Stimulated activated CD4-positive, alpha-beta T cell treated with anti-CD3 and anti-CD28 coated beads, Interleukin-1b, Interleukin-23, amount 100 ng/mL, for 4 hours (primary cell): ENCODE measurements around the gene COPS9.

Experiments
- DNase-seq, 2 donors: peaks; one replicate each; pipeline ENCODE4 v3.0.0-alpha.2; 2020; ENCODE audit warnings: low read depth in 2 of 2

The COPS9 gene

GRCh38 chr2:240166191-240166590 is 30.1 kb upstream of the COPS9 start:
- no peak for DNase-seq

- no peak for DNase-seq
These were observed 29.6 kb upstream of the COPS9 start for GRCh38 chr2:240165661-240166060.

GRCh38 chr2:240165034-240165433 is 28.9 kb upstream of the COPS9 start:
- no peak for DNase-seq

GRCh38 chr2:240164586-240164985 is 28.5 kb upstream of the COPS9 start:
- no peak for DNase-seq

- no peak for DNase-seq
These were observed 27.9 kb upstream of the COPS9 start for GRCh38 chr2:240163844-240164574.

GRCh38 chr2:240162939-240163714 is 27.0 kb upstream of the COPS9 start:
- no peak for DNase-seq

- DNase-seq, result no peak
These were observed 26.4 kb upstream of the COPS9 start for GRCh38 chr2:240162531-240162930.

GRCh38 chr2:240162032-240162431 is 25.9 kb upstream of the COPS9 start:
- no peak for DNase-seq

- DNase-seq, result no peak
These were observed 25.1 kb upstream of the COPS9 start for GRCh38 chr2:240161087-240161750.

- no peak for DNase-seq
These were observed 24.4 kb upstream of the COPS9 start for GRCh38 chr2:240160291-240161086.

- no peak for DNase-seq
These were observed 23.2 kb upstream of the COPS9 start for GRCh38 chr2:240159251-240159839.

GRCh38 chr2:240157147-240157470 is 21.0 kb upstream of the COPS9 start:
- DNase-seq, result no peak

- DNase-seq, result no peak
These were observed 20.5 kb upstream of the COPS9 start for GRCh38 chr2:240156435-240157146.

GRCh38 chr2:240155745-240156390 is 19.8 kb upstream of the COPS9 start:
- no peak for DNase-seq

- no peak for DNase-seq
These were observed 19.1 kb upstream of the COPS9 start for GRCh38 chr2:240155048-240155744.

- DNase-seq, result no peak
These were observed 18.5 kb upstream of the COPS9 start for GRCh38 chr2:240154606-240155005.

GRCh38 chr2:240153418-240153817 is 17.3 kb upstream of the COPS9 start:
- DNase-seq, result no peak

- DNase-seq, result no peak
These were observed 15.4 kb upstream of the COPS9 start for GRCh38 chr2:240151477-240152031.

- peak in 1 of 2 donors; percentile 19 for DNase-seq
These were observed 14.1 kb upstream of the COPS9 start for GRCh38 chr2:240149943-240150784.
